ENCODE data around the gene DNAJC5G. TPM values are rescaled to one million over a fixed set of nuclear protein-coding genes. Genes with fewer than 3 reads are reported as not detected.

Gene DNAJC5G
- total RNA-seq, 1 experiment from 2014 or later = not detected

- H2AFZ ChIP-seq = peak overlapping the region; percentile 83
- H3K9me3 ChIP-seq (ENCODE audit: insufficient read depth, low read depth) = no peaks in the 10 kb centered on the region
- intact Hi-C loops (cut with micrococcal nuclease; ENCODE audit: unreplicated experiment) = loop anchor here (5.0 kb wide), 1 partner anchor 71 kb away; the partner anchor contains the start of genes ATRAID and SLC5A6
- H3F3A ChIP-seq (ENCODE audit: insufficient read depth, low read depth) = peaks cover 30% of the 10 kb centered on the region; the same call in 1 of the 2 replicates
- TF ChIP-seq CTCF (conservative IDR thresholded peaks at IDR 0.05) = no peak
- no peaks in the 10 kb centered on the region for H3K9me2 ChIP-seq (ENCODE audit: insufficient read depth)
- peak overlapping the region; percentile 71 for H3K4me2 ChIP-seq
- peak overlapping the region; percentile 29; the same call in 1 of the 2 replicates for H3K4me3 ChIP-seq
- H3K4me1 ChIP-seq (replicated peaks; ENCODE audit: insufficient read depth) = peaks cover 37% of the 10 kb centered on the region
- H3K27ac ChIP-seq = peak overlapping the region; percentile 70
- H3K79me2 ChIP-seq (ENCODE audit: low read depth) = no peaks in the 10 kb centered on the region
- H4K20me1 ChIP-seq (ENCODE audit: insufficient read depth) = no peaks in the 10 kb centered on the region
- ChIA-PET POLR2A (ENCODE audit: unreplicated experiment) (interaction anchor here (0.6 to 2.1 kb wide), 3 partner anchors 10 to 372 kb away, joined by 3 to 10 read pairs (median 4); no protein-coding TSS in a partner anchor), CTCF (interaction anchor here (0.6 to 2.9 kb wide), 6 partner anchors 10 to 478 kb away, joined by 3 to 22 read pairs (median 5); partner anchors contain the start of gene KHK)
- H3K27me3 ChIP-seq (ENCODE audit: insufficient read depth, low read depth) = no peaks in the 10 kb centered on the region
- no peaks in the 10 kb centered on the region for H3K36me3 ChIP-seq (ENCODE audit: low read depth)
- no TSS peak for BruUV-seq (replicated peaks)
- DNase-seq = peak; percentile 44 to 50
Measured at GRCh38 chr2:27282892-27283291, 7.7 kb downstream of the DNAJC5G start.

GRCh38 chr2:27284996-27285395 lies 9.8 kb downstream of the DNAJC5G start:
- CTCF ChIA-PET = interaction anchor here (0.6 kb wide), 1 partner anchor 197 kb away, joined by 7 read pairs; no protein-coding TSS in a partner anchor
- Histone ChIP-seq H3K36me3 (ENCODE audit: low read depth) (no peaks in the 10 kb centered on the region), H3K79me2 (ENCODE audit: low read depth) (no peaks in the 10 kb centered on the region), H3K4me3 (no peak overlapping the region), H3K27me3 (ENCODE audit: insufficient read depth, low read depth) (no peaks in the 10 kb centered on the region), H3K9me2 (ENCODE audit: insufficient read depth) (no peaks in the 10 kb centered on the region), H3F3A (ENCODE audit: insufficient read depth, low read depth) (peaks cover 30% of the 10 kb centered on the region; the same call in 1 of the 2 replicates), H2AFZ (no peak overlapping the region), H4K20me1 (ENCODE audit: insufficient read depth) (no peaks in the 10 kb centered on the region), H3K4me2 (no peak overlapping the region), H3K9me3 (ENCODE audit: insufficient read depth, low read depth) (no peaks in the 10 kb centered on the region), H3K27ac (no peak overlapping the region), H3K4me1 (replicated peaks; ENCODE audit: insufficient read depth) (peaks cover 37% of the 10 kb centered on the region)
- no TSS peak for BruUV-seq (replicated peaks)
- intact Hi-C loops (cut with micrococcal nuclease; ENCODE audit: unreplicated experiment) = loop anchor here (5.0 kb wide), 1 partner anchor 73 kb away; the partner anchor contains the start of genes ATRAID and SLC5A6
- TF ChIP-seq CTCF (conservative IDR thresholded peaks at IDR 0.05) = no peak
- TF ChIP-seq EZH2 (IDR thresholded peaks at IDR 0.05; ENCODE audit: low read depth) = no peak
- DNase-seq = no peak
- POLR2A ChIA-PET (ENCODE audit: unreplicated experiment) = interaction anchor here (0.6 kb wide), 1 partner anchor 516 kb away, joined by 4 read pairs; no protein-coding TSS in a partner anchor

- CTCF ChIA-PET = no interaction called here
Measured at GRCh38 chr2:27285481-27285880, 10.2 kb downstream of the DNAJC5G start.

More at GRCh38 chr2:27285481-27285880, 10.2 kb downstream of the DNAJC5G start:
- no peak overlapping the region for H3K27ac ChIP-seq
- peaks cover 37% of the 10 kb centered on the region for H3K4me1 ChIP-seq (replicated peaks; ENCODE audit: insufficient read depth)
- H3K36me3 ChIP-seq (ENCODE audit: low read depth) = no peaks in the 10 kb centered on the region
- TF ChIP-seq EZH2 (IDR thresholded peaks at IDR 0.05; ENCODE audit: low read depth) = no peak
- no peak for TF ChIP-seq CTCF (conservative IDR thresholded peaks at IDR 0.05)
- BruUV-seq (replicated peaks) = no TSS peak
- H3F3A ChIP-seq (ENCODE audit: insufficient read depth, low read depth) = peaks cover 30% of the 10 kb centered on the region; the same call in 1 of the 2 replicates
- no peaks in the 10 kb centered on the region for H3K79me2 ChIP-seq (ENCODE audit: low read depth)
- H3K9me3 ChIP-seq (ENCODE audit: insufficient read depth, low read depth) = no peaks in the 10 kb centered on the region
- H4K20me1 ChIP-seq (ENCODE audit: insufficient read depth) = no peaks in the 10 kb centered on the region
- H3K4me2 ChIP-seq = no peak overlapping the region
- no peaks in the 10 kb centered on the region for H3K9me2 ChIP-seq (ENCODE audit: insufficient read depth)
- H3K27me3 ChIP-seq (ENCODE audit: insufficient read depth, low read depth) = no peaks in the 10 kb centered on the region
- DNase-seq = no peak
- POLR2A ChIA-PET (ENCODE audit: unreplicated experiment) = no interaction called here
- H2AFZ ChIP-seq = no peak overlapping the region
- intact Hi-C loops (cut with micrococcal nuclease; ENCODE audit: unreplicated experiment) = no loop called here
- no peak overlapping the region for H3K4me3 ChIP-seq
